WTC11 (cell line): ENCODE measurements around the gene CARD6. TPM values are rescaled to one million over a fixed set of nuclear protein-coding genes. Genes with fewer than 3 reads are reported as not detected.

ENCODE experiments used
- ATAC-seq: fragments of 200-7000 bp; cut with Tn5 transposase; 2 replicates; pipeline ENCODE4 v1.10.0; 2021; ENCODE audit warnings: mild to moderate bottlenecking, moderate library complexity
- CTCF ChIA-PET: fragments of 300-600 bp; sonication (Branson Sonifier 250); formaldehyde crosslinking; loops from one replicate; lab custom pipeline; 2021; ENCODE audit warnings: antibody characterized with exemption; lab: Charles Lee
- POLR2A ChIA-PET: fragments of 350-600 bp; sonication (Branson Sonifier 250); formaldehyde crosslinking; loops from one replicate; lab custom pipeline; 2021; ENCODE audit warnings: antibody characterized with exemption; lab: Charles Lee
- DNase-seq: peaks from one replicate; pipeline ENCODE4 v3.0.0; 2021; ENCODE audit warnings: low spot score
- H3K27ac Mint-ChIP-seq: 2 replicates; pipeline ENCODE4 v1.8.0; 2021; ENCODE audit warnings: mixed read lengths
- H3K27me3 Mint-ChIP-seq: 2 replicates; pipeline ENCODE4 v1.8.0; 2021; ENCODE audit warnings: low read depth, mild to moderate bottlenecking, moderate library complexity, mixed read lengths
- H3K36me3 Mint-ChIP-seq: 2 replicates; pipeline ENCODE4 v1.8.0; 2021; ENCODE audit warnings: mixed read lengths
- H3K4me1 Mint-ChIP-seq: 2 replicates; pipeline ENCODE4 v1.8.0; 2022; ENCODE audit warnings: mixed read lengths
- H3K4me3 Mint-ChIP-seq: 2 replicates; pipeline ENCODE4 v1.8.0; 2021; ENCODE audit warnings: mild to moderate bottlenecking, moderate library complexity, mixed read lengths
- H3K9me3 Mint-ChIP-seq: 2 replicates; pipeline ENCODE4 v1.8.0; 2021; ENCODE audit warnings: mixed read lengths
- ATF2 ChIP-seq: sonication (generic); formaldehyde crosslinking; IDR thresholded peaks from 2 replicates; pipeline ENCODE4 v1.8.1; 2022; ENCODE audit warnings: low read depth, missing genetic modification reagents, borderline replicate concordance
- EMX1 ChIP-seq: fragments of 250-450 bp; sonication (Bioruptor Pico); IDR thresholded peaks from 2 replicates; pipeline ENCODE4 v1.8.0; 2021; ENCODE audit warnings: mild to moderate bottlenecking
- ERG ChIP-seq: fragments of 250-450 bp; sonication (Bioruptor Pico); IDR thresholded peaks from 2 replicates; pipeline ENCODE4 v1.8.0; 2021; ENCODE audit warnings: mild to moderate bottlenecking
- MLX ChIP-seq: sonication (generic); formaldehyde crosslinking; IDR thresholded peaks from 2 replicates; pipeline ENCODE4 v1.8.1; 2023; ENCODE audit warnings: mild to moderate bottlenecking, missing genetic modification reagents, moderate library complexity
- NFATC4 ChIP-seq: fragments of 250-450 bp; sonication (Bioruptor Pico); IDR thresholded peaks from 2 replicates; pipeline ENCODE4 v1.9.0; 2021; ENCODE audit warnings: mild to moderate bottlenecking
- PRDM15 ChIP-seq: sonication (generic); formaldehyde crosslinking; IDR thresholded peaks from 2 replicates; pipeline ENCODE4 v1.8.0; 2022; ENCODE audit warnings: missing genetic modification reagents
- PRRX2 ChIP-seq: fragments of 250-450 bp; sonication (Bioruptor Pico); IDR thresholded peaks from 2 replicates; pipeline ENCODE4 v1.8.0; 2021; ENCODE audit warnings: mild to moderate bottlenecking
- SMAD4 ChIP-seq: sonication (generic); formaldehyde crosslinking; IDR thresholded peaks from 2 replicates; pipeline ENCODE4 v1.8.0; 2022; ENCODE audit warnings: mild to moderate bottlenecking, missing genetic modification reagents
- USF1 ChIP-seq: sonication (generic); formaldehyde crosslinking; IDR thresholded peaks from 2 replicates; pipeline ENCODE4 v1.8.0; 2022; ENCODE audit warnings: mild to moderate bottlenecking, missing genetic modification reagents
- ZNF121 ChIP-seq: sonication (generic); formaldehyde crosslinking; IDR thresholded peaks from 2 replicates; pipeline ENCODE4 v1.8.0; 2023; ENCODE audit warnings: missing genetic modification reagents
- ZNF416 ChIP-seq: fragments of 250-450 bp; sonication (Bioruptor Pico); IDR thresholded peaks from 2 replicates; pipeline ENCODE4 v1.9.0; 2021; ENCODE audit warnings: mild to moderate bottlenecking, inconsistent platforms
- ZNF425 ChIP-seq: fragments of 250-450 bp; sonication (Bioruptor Pico); conservative IDR thresholded peaks from 2 replicates; pipeline ENCODE4 v1.9.0; 2021; ENCODE audit warnings: mild to moderate bottlenecking
- ZNF671 ChIP-seq: fragments of 250-450 bp; sonication (Bioruptor Pico); IDR thresholded peaks from 2 replicates; pipeline ENCODE4 v1.8.0; 2021; ENCODE audit warnings: mild to moderate bottlenecking
- ZSCAN18 ChIP-seq: fragments of 250-450 bp; sonication (Bioruptor Pico); IDR thresholded peaks from 2 replicates; pipeline ENCODE4 v2.1.2; 2022; ENCODE audit warnings: mild to moderate bottlenecking, moderate library complexity
- total RNA-seq: library from RNA; stranded (reverse); gene quantifications from 3 replicates; pipeline ENCODE4 v1.2.3, GENCODE V29; 2021

CARD6 gene
- total RNA-seq, 1 experiment from 2014 or later: 0.24 TPM

- H3K9me3 Mint-ChIP-seq: no peaks in the 10 kb centered on the region
- H3K4me3 Mint-ChIP-seq: no peak overlapping the region
- CTCF ChIA-PET: no interaction called here
- H3K27ac Mint-ChIP-seq: peak overlapping the region; percentile 46; the same call in 1 of the 2 replicates
- H3K27me3 Mint-ChIP-seq: no peaks in the 10 kb centered on the region
- peaks cover 66% of the 10 kb centered on the region for H3K36me3 Mint-ChIP-seq
- H3K4me1 Mint-ChIP-seq: peaks cover 31% of the 10 kb centered on the region
- POLR2A ChIA-PET: interaction anchor here (0.6 to 2.4 kb wide), 3 partner anchors 25 to 746 kb away, joined by 3 to 16 read pairs (median 4); partner anchors contain the start of gene PRKAA1
- no peak for ATAC-seq
- DNase-seq: no peak
- TF ChIP-seq ATF2 (CRISPR knock-in tag) (no peak), NFATC4 (peak; percentile 56; the same call in 1 of the 2 replicates), MLX (CRISPR knock-in tag) (no peak), SMAD4 (CRISPR knock-in tag) (no peak), ZNF671 (CRISPR knock-in tag) (peak; percentile 28; the same call in 1 of the 2 replicates), USF1 (CRISPR knock-in tag) (no peak)
These were observed 13.8 kb upstream of the CARD6 start for GRCh38 chr5:40827188-40827977.

GRCh38 chr5:40828021-40828631 lies 13.0 kb upstream of the CARD6 start:
- peaks cover 74% of the 10 kb centered on the region for H3K36me3 Mint-ChIP-seq
- ATAC-seq (no peak), DNase-seq (no peak)
- peak overlapping the region; percentile 46 for H3K27ac Mint-ChIP-seq
- no peak overlapping the region for H3K4me3 Mint-ChIP-seq
- peaks cover 39% of the 10 kb centered on the region for H3K4me1 Mint-ChIP-seq
- H3K27me3 Mint-ChIP-seq: no peaks in the 10 kb centered on the region
- POLR2A ChIA-PET: no interaction called here
- H3K9me3 Mint-ChIP-seq: no peaks in the 10 kb centered on the region
- CTCF ChIA-PET: no interaction called here
- TF ChIP-seq ZNF671 (CRISPR knock-in tag): peak; percentile 42; the same call in 1 of the 2 replicates
- TF ChIP-seq ZNF121 (CRISPR knock-in tag): no peak
- TF ChIP-seq NFATC4: peak; percentile 72
- 0 out of 2 replicates have a peak, but pooled peaks have one; percentile 53 for TF ChIP-seq EMX1 (CRISPR knock-in tag)
- TF ChIP-seq ZSCAN18 (CRISPR knock-in tag): no peak

GRCh38 chr5:40828690-40829661 lies 12.2 kb upstream of the CARD6 start:
- no peaks in the 10 kb centered on the region for H3K27me3 Mint-ChIP-seq
- DNase-seq (no peak), ATAC-seq (no peak)
- no peak overlapping the region for H3K4me3 Mint-ChIP-seq
- ChIA-PET POLR2A (interaction anchor here (0.6 kb wide), 1 partner anchor 12 kb away, joined by 3 read pairs; the partner anchor contains the start of gene CARD6), CTCF (no interaction called here)
- peak overlapping the region; percentile 94 for H3K27ac Mint-ChIP-seq
- no peaks in the 10 kb centered on the region for H3K9me3 Mint-ChIP-seq
- H3K36me3 Mint-ChIP-seq: peaks cover 82% of the 10 kb centered on the region
- H3K4me1 Mint-ChIP-seq: peaks cover 47% of the 10 kb centered on the region
- no peak for TF ChIP-seq PRDM15 (CRISPR knock-in tag)
- TF ChIP-seq ZNF425 (CRISPR knock-in tag): peak; percentile 92
- TF ChIP-seq ERG (CRISPR knock-in tag): peak; percentile 92; the same call in 1 of the 2 replicates
- TF ChIP-seq ZNF416 (CRISPR knock-in tag): peak; percentile 88
- TF ChIP-seq NFATC4: peak; percentile 62; the same call in 1 of the 2 replicates
- peak; percentile 88 for TF ChIP-seq PRRX2
- peak; percentile 68 for TF ChIP-seq ZNF671 (CRISPR knock-in tag)
- TF ChIP-seq EMX1 (CRISPR knock-in tag): peak; percentile 75; the same call in 1 of the 2 replicates
